Muscle of arm (tissue), 12 donors: Measurements from ENCODE around the gene PPP3CA. TPM values are rescaled to one million over a fixed set of nuclear protein-coding genes. Genes with fewer than 3 reads are reported as not detected.

Experiments used
- DNase-seq: peaks from one replicate; pipeline ENCODE4 v3.0.0-alpha.2; 2013
- polyA plus RNA-seq, 12 donors: library from polyadenylated mRNA; unstranded; fragments of 120-200 nt; gene quantifications; one replicate each; pipeline ENCODE4 v1.2.1, GENCODE V29; 2013; ENCODE audit not compliant: insufficient read length in 12 of 12

PPP3CA gene
- polyA plus RNA-seq, 12 donors: 27.4 to 1,285 (median 33.7) TPM

GRCh38 chr4:101289306-101289705 is 58.0 kb downstream of the PPP3CA start:
- DNase-seq: no peak

GRCh38 chr4:101288365-101289145 is 58.8 kb downstream of the PPP3CA start:
- peak; percentile 32 for DNase-seq

GRCh38 chr4:101287324-101287723 is 60.0 kb downstream of the PPP3CA start:
- DNase-seq: no peak

GRCh38 chr4:101286663-101287062 is 60.7 kb downstream of the PPP3CA start:
- no peak for DNase-seq

GRCh38 chr4:101285985-101286384 is 61.3 kb downstream of the PPP3CA start:
- no peak for DNase-seq

GRCh38 chr4:101284546-101284945 is 62.8 kb downstream of the PPP3CA start:
- DNase-seq: no peak

GRCh38 chr4:101283434-101283833 is 63.9 kb downstream of the PPP3CA start:
- no peak for DNase-seq

- DNase-seq: no peak
Measured at GRCh38 chr4:101282076-101282844, 65.1 kb downstream of the PPP3CA start.

- DNase-seq: no peak
Measured at GRCh38 chr4:101280866-101281600, 66.3 kb downstream of the PPP3CA start.

GRCh38 chr4:101279377-101279871 is 67.9 kb downstream of the PPP3CA start:
- DNase-seq: peak; percentile 88

- DNase-seq: no peak
Measured at GRCh38 chr4:101277671-101278070, 69.7 kb downstream of the PPP3CA start.

GRCh38 chr4:101276661-101277060 is 70.7 kb downstream of the PPP3CA start:
- no peak for DNase-seq

GRCh38 chr4:101274888-101275752 is 72.2 kb downstream of the PPP3CA start:
- DNase-seq: no peak

- DNase-seq: no peak
Measured at GRCh38 chr4:101271516-101271915, 75.8 kb downstream of the PPP3CA start.

GRCh38 chr4:101269682-101270081 is 77.6 kb downstream of the PPP3CA start:
- no peak for DNase-seq

GRCh38 chr4:101265816-101266172 is 81.5 kb downstream of the PPP3CA start:
- DNase-seq: no peak

GRCh38 chr4:101264993-101265815 is 82.1 kb downstream of the PPP3CA start:
- DNase-seq: no peak

GRCh38 chr4:101264512-101264911 is 82.8 kb downstream of the PPP3CA start:
- DNase-seq: no peak

- no peak for DNase-seq
Measured at GRCh38 chr4:101262683-101263082, 84.6 kb downstream of the PPP3CA start.

GRCh38 chr4:101259876-101260275 is 87.5 kb downstream of the PPP3CA start:
- DNase-seq: no peak
